ENCODE results near the gene GORASP1.

- TF ChIP-seq POLR2A (IDR thresholded peaks at IDR 0.05) (no peak), CTCF (IDR thresholded peaks at IDR 0.05 in 4 of 5, conservative IDR thresholded peaks at IDR 0.05 in 1 of 5) (no peak)
Measured at GRCh38 chr3:39106851-39107387, 508 bp downstream of the GORASP1 start.

Data from gastrocnemius medialis (tissue), 4 donors.